Caco-2 (cell line): ENCODE measurements around the gene VPS52. TPM values are rescaled to one million over a fixed set of nuclear protein-coding genes. Genes with fewer than 3 reads are reported as not detected.
A peak's percentile ranks its signal among the peaks of the same experiment; 100 is the strongest.

ENCODE experiments used
- BruUV-seq: library from RNA; stranded (reverse); fragments of 400-500 nt; replicated peaks from 2 replicates; lab custom pipeline; 2021; lab: Mats Ljungman, UMichigan
- CTCF ChIA-PET: fragments of 300-600 bp; sonication (Branson Sonifier 250); formaldehyde crosslinking; loops from one replicate; lab custom pipeline; 2022; ENCODE audit warnings: antibody characterized with exemption; lab: Charles Lee
- POLR2A ChIA-PET: fragments of 300-600 bp; sonication (Branson Sonifier 250); formaldehyde crosslinking; loops from one replicate; lab custom pipeline; 2022; ENCODE audit warnings: antibody characterized with exemption; lab: Charles Lee
- DNase-seq, 2 experiments: peaks; one replicate each; pipeline versions ENCODE4 v3.0.0 to v3.0.0-alpha.2; 2020 to 2022
- H3K27me3 ChIP-seq: replicated peaks from 2 replicates; pipeline ENCODE4 v1.6.0; 2011; ENCODE audit warnings: low read length; ENCODE audit not compliant: control insufficient read depth, insufficient read depth
- H3K36me3 ChIP-seq: 2 replicates; pipeline ENCODE4 v1.5.1; 2011; ENCODE audit warnings: low read length; ENCODE audit not compliant: control insufficient read depth, insufficient read depth
- H3K4me1 ChIP-seq: fragments of 250-450 bp; sonication (Bioruptor Pico); 2 replicates; pipeline ENCODE4 v1.5.1; 2020; ENCODE audit warnings: mild to moderate bottlenecking
- H3K4me3 ChIP-seq: 2 replicates; pipeline ENCODE4 v1.5.1; 2011; ENCODE audit warnings: low read depth, mild to moderate bottlenecking, control low read depth, low read length
- H3K9me3 ChIP-seq: fragments of 250-450 bp; sonication (Bioruptor Pico); 2 replicates; pipeline ENCODE4 v1.5.1; 2020; ENCODE audit warnings: mild to moderate bottlenecking, moderate library complexity
- H3K27ac Mint-ChIP-seq: one replicate; pipeline ENCODE4 v1.8.0; 2022; ENCODE audit warnings: mixed read lengths; ENCODE audit not compliant: unreplicated experiment
- H3K27me3 Mint-ChIP-seq: one replicate; pipeline ENCODE4 v1.8.0; 2022; ENCODE audit warnings: mixed read lengths; ENCODE audit not compliant: insufficient read depth, unreplicated experiment
- H3K36me3 Mint-ChIP-seq: one replicate; pipeline ENCODE4 v1.8.0; 2022; ENCODE audit warnings: mild to moderate bottlenecking, mixed read lengths; ENCODE audit not compliant: insufficient read depth, unreplicated experiment
- H3K4me1 Mint-ChIP-seq: one replicate; pipeline ENCODE4 v1.8.0; 2022; ENCODE audit warnings: low read depth, mixed read lengths; ENCODE audit not compliant: unreplicated experiment
- H3K4me3 Mint-ChIP-seq: one replicate; pipeline ENCODE4 v1.8.0; 2022; ENCODE audit warnings: mild to moderate bottlenecking, moderate library complexity, mixed read lengths; ENCODE audit not compliant: unreplicated experiment
- H3K9me3 Mint-ChIP-seq: one replicate; pipeline ENCODE4 v1.8.0; 2022; ENCODE audit warnings: mixed read lengths; ENCODE audit not compliant: unreplicated experiment
- CTCF ChIP-seq, 2 experiments: fragments of 200-600 bp in 1 of 2; IDR thresholded peaks; 1 replicate in 1 of 2; 2 replicates in 1 of 2; pipeline versions ENCODE4 v1.5.1 to v1.8.0; 2011 to 2022; ENCODE audit warnings: antibody characterized with exemption in 1 of 2, control low read depth in 1 of 2, inconsistent platforms in 1 of 2, low read depth in 1 of 2, low read length in 1 of 2, mild to moderate bottlenecking in 1 of 2, moderate library complexity in 1 of 2; ENCODE audit not compliant: insufficient read depth in 1 of 2, severe bottlenecking in 1 of 2, unreplicated experiment in 1 of 2
- intact Hi-C: fragments of 100-400 bp; cut with micrococcal nuclease; formaldehyde crosslinking; loops from one replicate; pipeline ENCODE4 v1.10.0; 2022; ENCODE audit not compliant: unreplicated experiment
- total RNA-seq: library from RNA; stranded (reverse); gene quantifications from 2 replicates; pipeline ENCODE4 v1.2.3, GENCODE V29; 2022

VPS52 gene
- total RNA-seq, 1 experiment from 2014 or later = 55.6 TPM

- H3K4me3 Mint-ChIP-seq = peak overlapping the region; percentile 85
- H3K9me3 Mint-ChIP-seq = no peaks in the 10 kb centered on the region
- peak; percentile 84 to 86 for TF ChIP-seq CTCF (IDR thresholded peaks at IDR 0.05; ENCODE audit: insufficient read depth in 1 of 2, low read depth in 1 of 2, low read length in 1 of 2, severe bottlenecking in 1 of 2, unreplicated experiment in 1 of 2)
- no peaks in the 10 kb centered on the region; the same call in 1 of the 2 replicates for H3K36me3 ChIP-seq
- POLR2A ChIA-PET = interaction anchor here (1.0 to 2.7 kb wide), 2 partner anchors 40 to 276 kb away, joined by 3 to 16 read pairs; partner anchors contain the start of gene RING1
- H3K9me3 ChIP-seq = no peaks in the 10 kb centered on the region
- BruUV-seq = no TSS peak
- no peak overlapping the region for H3K27ac Mint-ChIP-seq
- H3K4me1 Mint-ChIP-seq = peaks cover 10% of the 10 kb centered on the region
- intact Hi-C loops = loop anchor here (1.0 to 2.0 kb wide), 4 partner anchors 43 to 234 kb away; no protein-coding TSS in a partner anchor
- peaks cover 2% of the 10 kb centered on the region for H3K27me3 Mint-ChIP-seq
- peaks cover 5% of the 10 kb centered on the region; the same call in 1 of the 2 replicates for H3K4me1 ChIP-seq
- peak; percentile 83 to 89 for DNase-seq
- H3K36me3 Mint-ChIP-seq = peaks cover 27% of the 10 kb centered on the region
- no peaks in the 10 kb centered on the region for H3K27me3 ChIP-seq
- CTCF ChIA-PET = interaction anchor here (0.5 to 2.1 kb wide), 15 partner anchors 12 to 539 kb away, joined by 3 to 15 read pairs (median 4); partner anchors contain the start of genes BRD2, HSD17B8 and RING1
- H3K4me3 ChIP-seq = peak overlapping the region; percentile 35
These were observed 23.6 kb downstream of the VPS52 start for GRCh38 chr6:33247977-33248642.

- POLR2A ChIA-PET = no interaction called here
These were observed 28.2 kb downstream of the VPS52 start for GRCh38 chr6:33243476-33243875.

GRCh38 chr6:33241968-33242367, 29.7 kb downstream of the VPS52 start:
- no peak for DNase-seq
- CTCF ChIA-PET = no interaction called here
- Histone ChIP-seq H3K27me3 (no peaks in the 10 kb centered on the region), H3K36me3 (no peaks in the 10 kb centered on the region; the same call in 1 of the 2 replicates), H3K9me3 (no peaks in the 10 kb centered on the region), H3K4me3 (no peak overlapping the region), H3K4me1 (no peaks in the 10 kb centered on the region)
- H3K9me3 Mint-ChIP-seq = no peaks in the 10 kb centered on the region
- BruUV-seq = no TSS peak
- no peaks in the 10 kb centered on the region for H3K36me3 Mint-ChIP-seq
- H3K27ac Mint-ChIP-seq = no peak overlapping the region
- intact Hi-C loops = no loop called here
- H3K4me3 Mint-ChIP-seq = no peak overlapping the region
- peaks cover 12% of the 10 kb centered on the region for H3K27me3 Mint-ChIP-seq
- POLR2A ChIA-PET = no interaction called here
- TF ChIP-seq CTCF (IDR thresholded peaks at IDR 0.05; ENCODE audit: insufficient read depth in 1 of 2, low read depth in 1 of 2, low read length in 1 of 2, severe bottlenecking in 1 of 2, unreplicated experiment in 1 of 2) = no peak
- H3K4me1 Mint-ChIP-seq = no peaks in the 10 kb centered on the region

More at GRCh38 chr6:33243476-33243875, 28.2 kb downstream of the VPS52 start:
- Histone ChIP-seq H3K27me3 (no peaks in the 10 kb centered on the region), H3K9me3 (no peaks in the 10 kb centered on the region), H3K4me3 (no peak overlapping the region), H3K4me1 (no peaks in the 10 kb centered on the region), H3K36me3 (no peaks in the 10 kb centered on the region; the same call in 1 of the 2 replicates)
- TF ChIP-seq CTCF (IDR thresholded peaks at IDR 0.05; ENCODE audit: insufficient read depth in 1 of 2, low read depth in 1 of 2, low read length in 1 of 2, severe bottlenecking in 1 of 2, unreplicated experiment in 1 of 2) = no peak
- DNase-seq = no peak
- Mint-ChIP-seq H3K27me3 (peaks cover 12% of the 10 kb centered on the region), H3K9me3 (no peaks in the 10 kb centered on the region), H3K4me1 (no peaks in the 10 kb centered on the region), H3K27ac (no peak overlapping the region), H3K4me3 (no peak overlapping the region), H3K36me3 (peaks cover 1% of the 10 kb centered on the region)
- no TSS peak for BruUV-seq
- intact Hi-C loops = no loop called here
- CTCF ChIA-PET = no interaction called here
